NCI-H748 treated with DMSO at 0.1 percent for 48 hours (cell line): ENCODE data around the gene CHST15.
"Not testable (repeated sequence)": the region's sequence is repeated elsewhere in the genome, so short reads cannot be mapped to it uniquely, and the experiment has no call there.

Experiments
- DNase-seq: peaks from one replicate; lab custom pipeline; 2025; lab: John Stamatoyannopoulos, UW

Gene CHST15

DNA sequence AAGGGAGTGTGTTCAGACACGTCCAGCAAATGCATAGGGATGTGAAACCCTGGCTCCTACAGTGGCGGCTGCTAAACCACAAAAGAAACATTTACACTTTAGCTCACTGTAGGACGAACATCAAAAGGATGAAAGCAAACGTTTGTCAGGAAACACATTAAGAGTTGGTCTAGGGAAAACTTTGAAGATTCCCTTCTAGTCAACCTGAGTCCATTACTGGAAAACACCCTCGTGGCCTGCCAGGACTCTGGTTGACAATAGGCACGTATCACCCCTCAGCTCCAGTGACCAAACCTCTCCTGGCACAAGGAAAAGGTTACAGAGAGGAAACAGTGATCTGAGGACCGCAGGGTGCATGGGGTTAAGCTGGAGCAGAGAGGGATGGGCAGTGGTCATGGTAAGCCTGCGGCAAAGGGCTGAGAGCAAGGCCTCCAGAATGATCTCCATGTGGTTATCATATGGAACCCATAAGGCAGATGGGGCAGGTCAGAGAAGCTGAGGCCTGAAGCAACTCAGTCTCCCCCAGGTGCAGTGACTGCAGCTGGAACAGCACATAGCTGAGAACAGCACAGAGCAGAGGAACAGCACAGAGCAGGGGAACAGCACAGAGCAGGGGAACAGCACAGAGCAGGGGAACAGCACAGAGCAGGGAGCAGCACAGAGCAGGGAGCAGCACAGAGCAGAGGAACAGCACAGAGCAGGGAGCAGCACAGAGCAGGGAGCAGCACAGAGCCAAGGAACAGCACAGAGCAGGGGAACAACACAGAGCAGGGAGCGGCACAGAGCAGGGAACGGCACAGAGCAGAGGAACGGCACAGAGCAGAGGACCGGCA is 49.9 kb downstream of the CHST15 start:
- no peak for DNase-seq

- no peak for DNase-seq
Measured at GRCh38 chr10:124042656-124043309, 50.6 kb downstream of the CHST15 start.

DNA sequence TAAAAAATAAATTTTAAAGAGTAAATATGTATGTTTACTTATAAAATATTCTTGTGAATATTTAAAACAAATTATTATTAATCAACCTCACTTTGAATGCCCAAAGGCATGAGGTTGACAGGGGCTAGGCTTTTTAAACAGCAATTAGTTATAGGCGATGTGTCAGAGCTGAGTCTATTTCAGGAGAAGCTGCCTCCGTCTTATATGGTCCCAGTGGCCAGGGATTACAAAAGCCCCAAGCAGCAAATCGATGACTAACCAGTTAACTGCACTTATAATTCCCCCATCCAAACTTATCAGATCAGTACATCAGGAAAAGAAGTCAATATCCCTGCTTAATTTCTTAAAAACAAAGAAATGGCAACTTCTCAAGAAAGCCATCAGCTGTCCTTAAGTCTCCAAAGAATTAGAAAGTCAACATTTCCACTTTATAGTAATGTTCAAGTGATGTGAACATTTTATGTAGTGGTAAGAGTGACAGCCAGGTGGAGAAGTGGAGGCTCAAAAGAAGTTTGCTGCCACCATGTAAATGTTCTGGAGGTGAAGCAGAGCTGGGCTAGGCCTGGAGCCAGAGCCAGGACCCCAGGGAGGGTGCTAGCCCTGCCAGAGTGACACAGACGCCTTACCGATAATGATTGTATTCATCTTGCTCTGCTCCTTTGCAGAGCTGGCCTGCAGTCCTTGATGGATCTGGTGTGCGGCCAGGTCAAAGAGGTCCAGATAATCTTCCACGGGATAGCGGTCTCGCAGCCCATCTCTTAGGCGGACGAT is 51.5 kb downstream of the CHST15 start:
- DNase-seq, result no peak

DNA sequence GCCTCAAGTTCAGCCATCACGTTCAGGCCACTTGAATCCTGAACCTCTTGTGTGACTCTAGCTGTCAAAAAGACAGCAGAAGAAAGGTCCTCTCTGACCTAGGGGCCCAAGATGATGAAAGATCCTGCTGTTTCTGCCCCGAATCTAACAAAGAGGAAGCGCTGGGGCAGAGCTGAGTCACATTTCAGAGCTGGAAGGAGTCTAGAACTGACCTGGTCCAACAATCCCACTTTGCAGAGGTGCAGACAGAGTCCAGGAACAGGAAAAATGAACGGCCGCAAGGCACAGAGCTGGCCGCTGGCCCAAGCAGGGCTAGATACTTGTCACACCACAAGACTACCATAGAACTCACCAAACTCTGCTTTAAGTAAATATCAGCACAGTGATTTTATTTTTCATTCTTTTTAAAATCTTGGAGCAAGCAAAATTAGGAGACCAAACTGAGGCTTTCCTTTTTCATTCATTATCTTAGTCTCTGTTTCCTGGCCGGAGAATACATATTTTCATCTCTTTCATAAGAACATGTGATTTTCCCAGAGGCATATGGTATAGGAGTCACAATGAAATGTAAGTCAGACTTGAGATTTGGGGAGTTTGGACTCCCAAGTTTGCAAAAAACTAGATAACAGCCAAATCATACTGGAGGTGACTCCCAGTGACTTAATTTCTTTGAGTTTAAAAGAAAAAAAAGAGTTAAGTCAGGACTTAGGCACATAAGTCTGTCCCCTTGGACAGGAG is 52.8 kb downstream of the CHST15 start:
- no peak for DNase-seq

DNA sequence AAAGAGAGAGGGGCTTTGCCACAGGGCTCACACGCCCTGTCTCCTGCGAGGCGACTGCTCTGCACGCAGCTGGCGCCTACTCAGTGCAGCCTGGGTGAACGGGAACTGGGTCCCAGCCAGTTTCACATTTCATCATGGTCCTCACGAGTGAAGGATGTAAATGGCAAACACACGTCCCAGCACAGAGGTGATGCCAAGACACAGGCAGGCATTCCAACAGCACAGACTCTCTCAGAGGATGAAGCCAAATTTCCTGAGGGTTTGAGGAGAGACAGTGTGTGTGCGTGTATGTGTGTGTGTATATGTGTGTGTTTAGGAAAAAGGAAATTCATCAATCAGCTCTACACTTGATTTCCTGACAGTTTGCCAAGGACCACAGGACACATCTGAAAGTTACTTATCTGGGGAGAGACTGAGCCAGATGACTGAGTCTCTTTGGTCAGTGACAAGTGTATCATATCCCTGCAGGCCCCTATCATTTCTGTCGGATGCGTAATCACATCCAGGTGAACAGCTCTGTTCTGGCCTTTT is 53.9 kb downstream of the CHST15 start:
- no peak for DNase-seq

DNA sequence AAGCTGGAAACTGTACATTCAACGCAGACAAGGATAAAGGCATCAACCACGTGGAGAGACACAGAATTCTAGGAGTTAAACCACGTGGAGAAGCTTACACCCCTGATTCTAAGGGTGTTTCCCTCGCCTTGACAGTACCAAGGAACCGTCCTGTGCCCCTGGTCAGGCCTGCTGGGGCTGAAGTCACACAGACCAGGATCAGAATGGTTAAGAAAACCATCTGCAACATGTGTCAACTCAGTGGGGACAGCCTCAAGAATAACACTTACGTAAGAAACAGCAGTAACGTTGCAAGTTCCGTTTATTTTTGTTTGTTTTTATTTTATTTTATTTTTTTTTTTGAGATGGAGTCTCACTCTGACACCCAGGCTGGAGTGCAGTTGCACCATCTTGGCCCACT is 55.6 kb downstream of the CHST15 start:
- no peak for DNase-seq

- no peak for DNase-seq
Measured at GRCh38 chr10:124037286-124037685, 56.1 kb downstream of the CHST15 start.

- no peak for DNase-seq
Measured at GRCh38 chr10:124036746-124037145, 56.7 kb downstream of the CHST15 start.

GRCh38 chr10:124035928-124036558 is 57.4 kb downstream of the CHST15 start:
- no peak for DNase-seq

DNA sequence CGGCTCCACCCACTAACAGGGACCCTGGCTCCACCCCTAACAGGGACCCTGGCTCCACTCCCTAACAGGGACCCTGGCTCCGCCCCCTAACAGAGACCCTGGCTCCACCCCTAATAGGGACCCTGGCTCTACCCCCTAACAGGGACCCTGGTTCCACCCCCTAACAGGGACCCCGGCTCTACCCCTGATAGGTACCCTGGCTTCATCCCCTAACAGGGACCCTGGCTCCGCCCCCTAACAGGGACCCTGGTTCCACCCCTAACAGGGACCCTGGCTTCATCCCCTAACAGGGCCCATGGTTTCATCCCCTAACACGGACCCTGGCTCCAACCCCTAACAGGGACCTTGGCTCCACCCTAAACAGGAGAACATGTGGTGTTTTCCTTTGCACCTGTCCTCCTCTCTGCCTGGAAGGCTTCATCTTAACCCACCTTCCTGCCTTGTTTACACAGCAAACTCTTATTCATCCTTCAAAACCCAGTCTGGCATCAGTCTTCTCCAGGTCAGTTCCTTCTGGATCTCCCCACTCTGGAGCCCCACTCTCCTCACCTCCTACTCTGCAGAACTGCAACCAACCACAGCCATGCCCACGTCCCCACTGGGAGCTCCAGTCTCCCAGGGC is 58.0 kb downstream of the CHST15 start:
- DNase-seq, result no peak

GRCh38 chr10:124034576-124035305 is 58.7 kb downstream of the CHST15 start:
- DNase-seq, result not testable (repeated sequence)

DNA sequence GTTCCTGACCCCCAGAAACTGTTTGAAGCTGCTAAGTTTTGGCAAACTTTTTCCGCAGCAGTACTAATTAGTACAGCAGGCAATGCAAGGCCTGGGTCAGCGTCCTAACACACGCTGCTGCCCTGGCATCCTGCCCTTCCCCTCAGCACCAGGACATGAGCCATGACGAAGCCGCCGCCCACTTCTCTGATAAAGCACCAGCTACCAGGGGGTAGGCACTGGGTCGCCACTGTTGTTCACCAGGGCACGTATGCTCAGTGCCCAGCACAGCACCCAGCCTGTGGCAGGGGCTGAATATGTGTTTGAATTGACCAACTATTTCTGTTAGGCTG is 59.5 kb downstream of the CHST15 start:
- no peak for DNase-seq

DNA sequence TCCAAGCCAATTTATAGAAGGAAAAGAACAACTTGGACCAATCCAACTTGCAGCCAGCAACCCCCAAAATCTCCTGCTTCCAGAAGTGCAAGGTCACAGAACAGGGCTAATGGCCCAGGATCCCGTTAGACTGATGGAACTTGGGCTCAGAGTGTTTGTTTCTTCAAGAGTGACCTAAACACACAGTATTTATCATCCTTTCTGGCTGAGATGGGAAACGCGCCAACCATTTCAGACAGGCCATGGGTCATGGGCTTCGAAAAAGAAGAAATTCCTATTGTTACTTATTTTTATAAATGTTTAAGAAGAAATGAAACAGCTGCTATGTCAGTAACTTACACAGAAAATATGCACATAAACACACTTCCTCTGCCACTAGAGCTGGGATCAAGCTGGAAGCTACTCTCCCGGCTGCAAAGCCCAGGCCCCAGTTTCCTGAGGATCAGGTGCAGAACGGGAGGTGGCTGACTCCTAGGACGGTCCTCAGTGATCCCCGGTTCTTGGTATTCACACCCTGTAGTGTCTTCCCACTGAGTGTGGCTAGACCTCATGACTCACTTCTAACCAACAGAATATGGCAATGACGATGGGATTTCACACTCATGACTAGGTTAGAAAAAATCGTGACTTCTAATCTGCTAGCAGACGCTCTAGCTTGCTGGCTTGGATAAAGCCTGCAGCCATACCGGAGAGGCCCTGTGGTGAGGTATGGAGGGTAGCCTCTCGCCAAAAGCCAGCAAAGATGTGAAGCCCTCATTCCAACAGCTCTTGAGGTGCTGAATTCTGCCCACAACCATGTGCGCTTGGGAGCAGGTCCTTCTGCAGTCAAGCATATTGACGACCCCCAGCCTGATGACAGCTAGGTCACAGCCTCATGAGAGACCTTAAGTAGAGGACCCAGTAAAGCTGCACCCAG is 60.2 kb downstream of the CHST15 start:
- no peak for DNase-seq

DNA sequence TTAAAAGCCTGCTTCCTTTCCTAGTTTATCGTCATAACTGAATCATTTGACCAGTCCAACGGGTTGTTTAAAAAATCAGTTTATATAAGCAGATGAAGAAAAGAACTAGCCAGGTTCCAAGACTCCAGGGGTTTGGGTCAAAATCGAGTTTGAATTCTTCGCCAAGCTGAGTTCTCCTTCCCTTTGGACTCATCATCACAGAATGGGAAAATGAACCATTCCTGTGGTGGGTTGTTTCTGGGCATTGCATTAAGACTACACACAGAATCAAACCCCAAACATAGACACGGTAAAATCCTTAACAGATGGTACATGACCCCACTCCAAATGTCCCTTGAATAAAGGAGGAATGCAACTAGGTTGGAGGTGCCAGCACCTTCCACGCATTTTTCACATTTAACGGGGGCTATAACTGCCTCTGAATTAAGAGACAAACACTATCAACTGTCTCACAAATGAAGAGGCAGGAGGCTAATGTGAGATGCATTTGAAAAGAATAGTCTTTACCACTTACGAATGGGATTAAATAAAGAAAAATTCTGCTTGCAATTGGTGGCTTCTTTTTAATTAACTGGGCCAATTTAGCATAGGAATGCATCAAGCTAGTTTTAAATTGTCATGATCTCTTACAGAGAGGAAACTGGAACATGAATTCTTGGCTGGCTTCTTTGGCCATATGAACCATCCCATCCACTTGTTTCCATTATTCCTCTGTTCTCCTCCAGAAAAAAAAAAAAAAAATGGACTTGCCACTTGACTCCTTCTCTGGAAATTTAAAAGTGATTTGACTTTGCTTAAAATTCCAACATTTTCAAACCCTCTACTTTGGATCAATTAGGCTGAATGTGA is 61.1 kb downstream of the CHST15 start:
- no peak for DNase-seq

DNA sequence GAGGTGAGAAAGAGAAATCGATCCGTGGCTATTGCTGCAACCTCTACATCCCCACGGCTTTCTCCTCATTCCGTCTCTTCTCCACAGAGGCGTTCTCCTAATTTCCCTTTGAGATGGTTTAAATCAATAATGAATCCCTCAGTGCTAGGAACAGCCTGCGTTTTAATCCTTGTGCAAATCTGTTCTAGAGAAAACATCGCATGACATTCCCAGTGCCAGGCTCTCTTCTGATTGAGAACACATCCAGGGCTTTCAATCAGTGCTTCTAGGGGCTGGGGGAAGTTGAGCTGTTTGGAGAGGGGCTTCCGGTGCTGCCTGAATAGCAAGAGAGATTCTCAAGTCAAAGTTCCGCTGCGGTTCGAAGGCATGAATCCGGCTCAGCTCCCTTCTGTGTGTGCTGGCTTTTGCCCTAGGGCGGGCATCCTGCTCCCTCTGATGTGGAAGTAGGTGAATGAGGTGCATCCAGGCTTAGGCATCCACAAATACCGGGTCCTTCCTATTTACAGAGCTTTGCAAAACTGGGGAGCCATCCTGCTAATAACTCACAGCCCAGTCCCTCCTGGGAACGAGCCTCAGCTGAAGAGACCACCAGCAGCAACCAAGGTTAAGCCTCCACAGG is 62.8 kb downstream of the CHST15 start:
- DNase-seq, result no peak

DNA sequence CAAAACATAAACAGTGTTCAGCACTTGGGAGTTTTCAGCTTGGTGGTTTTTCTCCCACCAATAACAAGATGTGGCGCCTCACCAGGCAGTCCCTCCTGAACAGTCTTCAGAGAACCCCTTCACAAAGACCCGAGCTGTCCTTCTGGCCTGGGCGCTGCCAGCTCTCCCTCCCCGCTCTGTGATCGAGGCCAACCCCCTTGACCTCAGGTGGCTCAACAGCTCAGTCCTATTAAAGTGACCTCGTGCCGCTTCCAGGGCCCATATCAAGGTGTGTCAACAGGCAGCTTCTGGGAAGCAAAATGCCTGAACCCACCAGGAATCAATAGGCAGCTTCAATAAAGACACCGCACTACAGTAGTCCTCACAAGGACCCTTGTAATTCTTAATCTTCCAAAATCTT is 63.3 kb downstream of the CHST15 start:
- DNase-seq, result no peak

- DNase-seq, result no peak
Measured at GRCh38 chr10:124029559-124029958, 63.8 kb downstream of the CHST15 start.
